ENCODE data around the gene LRP1.

The LRP1 gene

GRCh38 chr12:57227315-57228115 lies 99.2 kb downstream of the LRP1 start:
- DNase-seq = no peak

GRCh38 chr12:57229046-57229633 lies 100.9 kb downstream of the LRP1 start:
- no peak for DNase-seq

GRCh38 chr12:57229634-57230380 lies 101.5 kb downstream of the LRP1 start, which contains the start of gene SHMT2:
TSS of gene SHMT2 (plus strand) at chr12:57229711. CDS start at chr12:57229779, 68 bp downstream.
- peak; percentile 90 to 91 for DNase-seq

GRCh38 chr12:57230381-57231155 lies 102.3 kb downstream of the LRP1 start:
- DNase-seq = no peak

GRCh38 chr12:57231276-57232021 lies 103.2 kb downstream of the LRP1 start:
- no peak for DNase-seq

- no peak for DNase-seq
Measured at GRCh38 chr12:57232156-57232756, 104.0 kb downstream of the LRP1 start.

- no peak for DNase-seq
Measured at GRCh38 chr12:57233357-57234232, 105.3 kb downstream of the LRP1 start.

GRCh38 chr12:57234233-57234570 lies 105.9 kb downstream of the LRP1 start:
- DNase-seq = no peak

GRCh38 chr12:57234571-57235016 lies 106.3 kb downstream of the LRP1 start:
- no peak for DNase-seq

GRCh38 chr12:57235017-57235727 lies 106.9 kb downstream of the LRP1 start:
- no peak for DNase-seq

GRCh38 chr12:57235728-57236131 lies 107.4 kb downstream of the LRP1 start:
- DNase-seq = no peak

GRCh38 chr12:57236201-57236924 lies 108.1 kb downstream of the LRP1 start:
- DNase-seq = no peak

- DNase-seq = no peak
Measured at GRCh38 chr12:57236925-57237595, 108.8 kb downstream of the LRP1 start.

- no peak for DNase-seq
Measured at GRCh38 chr12:57237596-57237931, 109.3 kb downstream of the LRP1 start.

GRCh38 chr12:57237932-57238853 lies 109.9 kb downstream of the LRP1 start:
- no peak for DNase-seq

GRCh38 chr12:57238854-57239554 lies 110.7 kb downstream of the LRP1 start:
- peak; percentile 92 to 95 for DNase-seq

GRCh38 chr12:57239587-57240065 lies 111.3 kb downstream of the LRP1 start:
- DNase-seq = no peak

Data from stimulated activated CD4-positive, alpha-beta T cell treated with anti-CD3 and anti-CD28 coated beads, Interleukin-2, amount 100 ng/mL, for 48 hours (primary cell).